CD4-positive, alpha-beta T cell treated with Interleukin-4 for 4 hours (primary cell): Measurements from ENCODE around the gene C21orf58.
A peak's percentile ranks its signal among the peaks of the same experiment; 100 is the strongest.
"Not testable (repeated sequence)": the region's sequence is repeated elsewhere in the genome, so short reads cannot be mapped to it uniquely, and the experiment has no call there.

Source experiments
- DNase-seq: peaks from one replicate; pipeline ENCODE4 v3.0.0-alpha.2; 2020

Gene C21orf58

DNA sequence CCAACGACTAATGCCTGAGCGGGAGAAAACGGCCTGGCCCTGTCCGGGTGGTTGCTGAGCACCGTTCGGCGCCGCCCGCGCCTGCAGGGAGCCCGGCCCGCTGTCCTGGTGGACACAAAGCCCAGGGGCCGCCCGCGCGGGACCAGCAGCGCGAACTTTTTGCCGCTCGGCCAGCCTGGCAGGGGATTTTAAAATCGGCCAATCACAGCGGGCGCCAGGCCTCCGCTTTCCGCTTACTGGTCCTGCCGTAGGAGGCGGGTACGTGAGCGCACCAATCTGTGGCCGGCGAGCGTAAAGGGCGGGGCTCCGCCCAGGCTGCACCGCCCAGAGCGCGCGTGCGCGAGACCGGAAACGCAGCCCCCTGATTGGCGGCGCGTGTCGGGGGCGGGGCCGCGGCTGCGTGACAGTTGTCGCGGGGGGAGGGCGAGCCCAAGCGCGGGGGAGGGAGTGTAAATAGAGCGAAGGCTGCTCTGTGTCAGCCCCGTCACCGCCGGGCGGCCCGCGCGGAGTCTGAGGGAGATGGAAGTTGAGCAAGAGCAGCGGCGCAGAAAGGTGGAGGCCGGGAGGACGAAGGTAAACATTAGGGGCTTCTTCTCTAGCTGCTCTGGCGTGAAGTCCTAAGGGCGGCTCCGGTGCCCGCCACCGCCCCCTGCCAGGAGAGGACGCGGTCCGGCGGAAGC is at the start of gene C21orf58, which contains the start of gene PCNT:
Gene C21orf58 (minus strand): TSS at position 161 of the 680 bp plus-strand sequence. CDS start 1,132 bp downstream, outside the sequence.
Gene PCNT (plus strand): TSS at position 447 of the 680 bp plus-strand sequence. CDS start 73 bp downstream, at position 520.
- DNase-seq = peak; percentile 98

DNA sequence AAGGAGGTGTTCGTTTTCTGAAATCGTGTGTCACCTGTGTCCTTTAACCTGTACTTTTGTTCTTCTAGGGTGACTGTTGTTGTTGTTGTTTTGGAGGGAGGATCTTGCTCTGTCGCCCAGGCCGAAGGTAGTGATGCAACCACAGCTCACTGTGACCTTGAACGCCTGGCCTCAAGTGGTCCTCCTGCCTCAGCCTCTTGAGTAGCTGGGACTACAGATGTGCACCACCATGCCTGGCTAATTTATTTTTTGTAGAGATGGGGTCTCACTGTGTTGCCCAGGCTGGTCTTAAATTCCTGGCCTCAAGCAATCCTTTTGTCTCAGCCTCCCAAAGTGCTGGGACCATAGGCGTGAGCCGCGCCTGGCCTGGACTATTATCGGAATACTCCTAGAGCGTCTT is 49.3 kb upstream of the C21orf58 start:
- DNase-seq = not testable (repeated sequence)

DNA sequence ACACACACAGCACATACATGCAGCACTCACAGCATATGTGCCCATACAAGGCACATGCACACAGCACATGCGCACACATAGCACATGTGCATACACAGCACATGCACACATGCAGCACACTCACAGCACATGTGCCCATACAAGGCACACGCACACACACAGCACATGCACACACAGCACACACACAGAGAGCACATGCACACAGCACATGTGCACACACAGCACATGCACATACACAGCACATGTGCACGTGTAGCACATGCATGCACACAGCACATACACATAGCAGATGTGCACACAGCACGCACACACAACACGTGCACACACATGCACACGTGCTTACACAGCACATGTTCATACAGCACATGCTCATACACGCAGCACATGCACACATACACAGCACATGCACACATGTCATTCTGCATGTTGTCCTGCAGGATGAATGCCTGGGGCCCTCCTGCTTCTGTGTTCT is 48.4 kb upstream of the C21orf58 start:
- DNase-seq = no peak

DNA sequence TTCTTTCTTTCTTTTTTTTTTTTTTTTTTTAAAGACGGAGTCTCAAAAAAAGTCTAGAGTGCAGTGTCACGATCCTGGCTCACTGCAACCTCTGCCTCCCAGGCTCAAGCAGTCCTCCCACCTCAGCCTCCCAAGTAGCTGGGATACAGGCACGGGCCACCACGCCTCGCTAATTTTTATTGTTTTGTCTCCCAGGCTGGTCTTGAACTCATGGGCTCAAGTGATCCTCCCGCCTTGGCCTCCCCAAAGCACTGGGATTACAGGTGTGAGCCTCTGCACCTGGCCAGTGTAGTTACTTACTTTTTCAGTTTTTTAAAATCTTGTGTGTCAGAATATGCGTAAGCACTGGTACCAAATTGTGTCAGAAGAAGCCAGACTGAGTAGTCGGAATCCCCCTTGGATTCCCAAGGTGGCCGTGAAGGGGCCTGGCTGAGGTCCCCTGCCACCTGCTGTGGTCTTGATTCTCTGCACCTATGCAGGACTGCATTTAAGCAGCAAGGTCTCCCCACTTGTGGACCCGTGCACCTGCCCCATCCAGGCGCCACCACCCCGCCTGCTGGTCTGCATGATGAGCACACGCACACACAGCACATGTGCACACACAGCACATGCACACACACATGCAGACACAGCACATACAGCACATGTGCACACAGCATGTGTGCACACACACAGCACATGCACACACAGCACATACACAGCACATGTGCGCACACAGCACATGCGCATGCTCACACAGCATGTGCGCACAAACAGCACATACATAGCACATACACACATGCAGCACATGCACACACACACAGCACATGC is 47.7 kb upstream of the C21orf58 start:
- no peak for DNase-seq

DNA sequence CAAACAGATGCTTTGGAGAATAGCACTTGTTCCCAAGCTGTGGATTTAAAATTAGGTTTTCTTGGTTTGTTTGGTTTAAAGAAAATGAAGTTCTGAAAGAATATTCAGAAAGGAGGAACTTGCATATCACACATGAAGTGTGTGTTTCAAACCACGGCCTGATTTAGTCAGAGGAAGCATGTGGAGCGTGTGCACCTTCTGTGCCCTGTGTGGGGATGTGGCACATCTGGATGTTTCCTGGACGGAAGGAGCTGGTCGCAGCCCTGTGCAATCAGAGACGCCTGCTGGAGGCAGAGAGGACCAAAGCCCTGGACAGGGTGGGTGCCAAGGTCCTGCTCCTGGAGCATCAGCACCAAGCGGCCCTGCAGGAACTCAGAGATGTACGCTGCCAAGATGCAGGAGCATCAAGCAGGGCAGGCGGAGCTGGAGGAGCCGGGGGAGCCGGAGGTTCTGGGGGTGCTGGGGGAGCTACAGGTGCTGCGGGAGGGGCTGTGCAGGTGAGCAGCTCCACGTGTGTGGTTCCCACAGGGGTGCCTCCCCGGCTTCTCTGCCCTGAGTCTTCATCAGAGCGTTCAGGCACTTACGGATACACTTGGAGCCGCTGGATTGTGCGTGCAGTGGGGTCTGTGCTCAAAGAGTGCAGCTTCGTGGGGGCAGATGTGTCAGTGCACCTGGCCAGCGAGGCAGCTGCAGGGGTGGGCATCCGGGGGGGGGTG is 46.0 kb upstream of the C21orf58 start:
- no peak for DNase-seq

DNA sequence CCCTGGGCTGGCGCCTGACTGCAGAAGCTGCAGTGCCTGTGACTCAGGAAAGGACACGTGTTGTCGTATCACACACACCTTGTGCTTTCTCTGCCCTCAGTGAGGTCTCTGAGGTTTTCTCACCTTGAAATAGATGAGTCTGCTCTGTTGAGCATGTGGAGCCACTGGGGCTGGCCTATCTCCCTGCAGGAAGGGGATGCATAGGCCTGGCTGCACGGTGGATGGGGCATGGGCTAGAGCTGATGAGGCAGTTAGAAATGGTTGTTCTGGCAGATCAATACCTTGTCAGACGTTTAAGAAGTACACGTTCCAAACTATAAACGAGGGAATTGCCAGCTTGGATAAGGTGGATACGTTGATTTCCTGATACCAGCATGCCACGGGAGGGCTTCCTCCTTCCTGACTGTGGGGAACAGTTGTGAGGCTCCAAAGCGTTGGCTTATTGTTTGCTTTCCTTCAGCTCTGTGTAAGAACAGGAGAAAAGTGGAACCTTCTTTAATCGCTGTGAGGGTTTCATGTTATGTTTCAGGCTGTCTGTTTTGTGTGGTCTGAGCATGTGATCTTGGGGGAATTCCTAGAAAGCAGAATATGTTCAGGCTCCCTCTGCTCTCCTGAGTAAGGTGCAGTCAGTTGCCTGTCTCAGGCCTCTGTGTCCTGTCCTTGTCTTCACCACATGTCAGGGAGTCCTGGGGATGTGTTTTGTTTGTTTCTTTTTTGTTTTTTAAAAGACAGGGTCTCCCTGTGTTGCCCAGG is 45.0 kb upstream of the C21orf58 start:
- peak; percentile 68 for DNase-seq

DNA sequence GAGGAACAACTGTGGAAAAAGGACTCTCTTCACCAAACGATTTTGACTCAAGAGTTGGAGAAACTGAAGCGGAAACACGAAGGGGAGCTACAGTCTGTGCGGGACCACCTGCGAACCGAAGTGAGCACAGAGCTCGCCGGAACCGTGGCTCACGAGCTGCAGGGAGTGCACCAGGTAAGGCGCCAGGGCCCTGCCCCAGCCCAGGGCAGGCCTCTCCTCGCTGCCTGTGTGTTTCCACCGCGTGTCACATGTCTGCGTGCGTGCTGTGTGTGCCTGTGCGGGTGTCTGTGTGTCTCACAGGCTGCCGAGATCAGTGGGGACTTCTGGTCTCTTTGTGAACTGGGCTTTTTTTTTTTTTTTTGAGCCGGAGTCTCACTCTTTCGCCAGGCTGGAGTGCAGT is 43.3 kb upstream of the C21orf58 start:
- DNase-seq = no peak

DNA sequence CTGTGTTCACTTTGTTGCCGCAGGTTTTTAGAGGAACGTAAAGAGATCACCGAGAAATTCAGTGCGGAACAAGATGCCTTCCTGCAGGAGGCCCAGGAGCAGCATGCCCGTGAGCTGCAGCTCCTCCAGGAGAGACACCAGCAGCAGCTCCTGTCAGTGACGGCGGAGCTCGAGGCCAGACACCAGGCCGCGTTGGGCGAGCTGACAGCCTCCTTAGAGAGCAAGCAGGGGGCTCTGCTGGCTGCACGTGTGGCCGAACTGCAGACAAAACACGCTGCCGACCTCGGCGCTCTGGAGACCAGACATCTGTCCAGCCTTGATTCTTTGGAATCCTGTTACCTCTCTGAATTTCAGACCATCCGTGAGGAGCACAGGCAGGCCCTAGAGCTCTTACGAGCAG is 42.9 kb upstream of the C21orf58 start:
- no peak for DNase-seq

DNA sequence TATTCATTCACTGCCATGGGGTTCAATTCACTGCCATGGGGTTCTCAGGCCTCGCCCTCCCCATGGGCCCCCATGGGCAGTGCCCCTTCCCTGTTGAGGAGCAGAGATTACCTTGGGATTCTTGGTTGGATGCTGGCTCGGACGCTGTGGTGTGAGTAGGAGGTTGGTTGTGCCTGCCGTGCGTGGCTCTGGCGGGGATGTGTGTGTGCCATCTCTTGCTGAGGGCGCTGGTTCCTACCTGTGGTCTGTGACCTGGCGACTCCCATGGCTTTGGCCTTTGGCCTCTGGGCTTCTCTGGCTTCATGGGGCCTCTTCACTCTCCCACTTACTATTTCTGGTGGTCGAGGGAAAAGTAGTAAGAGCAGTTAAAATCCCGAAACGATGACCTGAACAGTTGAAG is 42.4 kb upstream of the C21orf58 start:
- DNase-seq = no peak

DNA sequence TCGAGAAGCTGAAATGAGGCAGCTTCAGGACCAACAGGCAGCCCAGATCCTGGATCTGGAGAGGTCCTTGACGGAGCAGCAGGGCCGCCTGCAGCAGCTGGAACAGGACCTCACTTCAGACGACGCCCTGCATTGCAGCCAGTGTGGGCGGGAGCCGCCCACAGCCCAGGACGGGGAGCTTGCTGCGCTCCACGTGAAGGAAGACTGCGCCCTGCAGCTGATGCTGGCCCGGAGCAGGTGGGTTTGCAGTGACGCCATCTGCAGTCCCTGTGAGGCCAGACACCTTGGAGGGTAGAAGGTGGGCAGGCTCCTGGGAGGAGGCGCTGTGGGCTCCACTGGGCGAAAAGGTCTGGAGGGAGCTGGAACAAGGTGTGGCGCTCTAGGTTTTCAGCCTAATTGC is 40.0 kb upstream of the C21orf58 start:
- DNase-seq = no peak

DNA sequence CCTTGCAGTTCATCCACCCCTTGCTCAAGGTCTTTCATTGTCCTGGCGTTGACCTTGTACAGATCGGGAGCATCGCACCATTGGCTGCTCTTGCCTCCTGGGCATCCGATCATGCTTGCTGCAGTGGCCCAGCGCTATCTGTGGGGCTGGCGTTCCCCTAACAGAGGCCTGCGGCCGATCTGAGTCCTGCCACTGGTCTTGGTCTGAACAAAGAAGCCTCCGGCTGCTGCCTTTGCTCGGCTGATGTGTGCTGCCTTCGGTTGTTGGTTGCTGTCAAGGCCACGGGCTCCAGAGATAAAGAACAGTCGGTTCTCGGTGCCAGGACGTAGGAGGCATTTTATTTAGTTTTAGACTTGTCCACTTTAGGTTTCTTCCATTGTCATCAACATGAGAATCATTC is 39.3 kb upstream of the C21orf58 start:
- no peak for DNase-seq

DNA sequence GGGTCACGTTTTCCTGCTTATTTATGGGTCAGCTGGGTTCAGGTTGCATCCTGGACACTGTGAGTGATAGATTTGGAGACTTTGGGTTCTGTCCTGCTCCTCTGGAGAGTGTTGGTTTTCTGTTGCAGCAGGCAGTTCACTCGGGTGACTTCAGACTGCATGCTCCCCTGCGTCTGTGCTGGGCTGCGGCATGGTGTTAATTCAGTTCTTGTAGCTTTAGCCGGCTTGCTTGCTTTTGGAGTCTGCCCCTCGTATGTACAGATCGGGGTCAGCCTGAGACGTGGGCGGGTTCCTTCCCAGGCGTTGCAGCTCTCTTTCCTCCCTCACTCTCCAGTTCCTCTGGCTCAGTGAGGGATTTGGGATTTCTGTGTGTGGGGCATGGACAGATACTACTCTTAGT is 38.3 kb upstream of the C21orf58 start:
- no peak for DNase-seq

DNA sequence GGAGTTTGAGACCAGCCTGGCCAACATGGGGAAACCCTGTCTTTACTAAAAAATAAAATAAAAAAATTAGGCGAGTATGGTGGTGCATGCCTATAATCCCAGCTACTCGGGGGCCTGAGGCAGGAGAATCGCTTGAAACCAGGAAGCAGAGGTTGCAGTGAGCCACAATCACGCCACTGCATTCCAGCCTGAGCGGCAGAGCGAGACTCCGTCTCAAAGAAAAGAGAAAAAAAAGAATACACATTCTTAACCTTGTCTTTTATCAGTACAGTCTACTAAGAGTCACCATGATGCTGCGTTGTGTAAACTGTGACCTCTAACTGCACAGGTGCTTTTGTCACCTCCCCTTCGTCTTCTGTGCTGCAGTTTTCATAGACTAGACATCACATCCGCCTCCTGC is 37.5 kb upstream of the C21orf58 start:
- DNase-seq = no peak

DNA sequence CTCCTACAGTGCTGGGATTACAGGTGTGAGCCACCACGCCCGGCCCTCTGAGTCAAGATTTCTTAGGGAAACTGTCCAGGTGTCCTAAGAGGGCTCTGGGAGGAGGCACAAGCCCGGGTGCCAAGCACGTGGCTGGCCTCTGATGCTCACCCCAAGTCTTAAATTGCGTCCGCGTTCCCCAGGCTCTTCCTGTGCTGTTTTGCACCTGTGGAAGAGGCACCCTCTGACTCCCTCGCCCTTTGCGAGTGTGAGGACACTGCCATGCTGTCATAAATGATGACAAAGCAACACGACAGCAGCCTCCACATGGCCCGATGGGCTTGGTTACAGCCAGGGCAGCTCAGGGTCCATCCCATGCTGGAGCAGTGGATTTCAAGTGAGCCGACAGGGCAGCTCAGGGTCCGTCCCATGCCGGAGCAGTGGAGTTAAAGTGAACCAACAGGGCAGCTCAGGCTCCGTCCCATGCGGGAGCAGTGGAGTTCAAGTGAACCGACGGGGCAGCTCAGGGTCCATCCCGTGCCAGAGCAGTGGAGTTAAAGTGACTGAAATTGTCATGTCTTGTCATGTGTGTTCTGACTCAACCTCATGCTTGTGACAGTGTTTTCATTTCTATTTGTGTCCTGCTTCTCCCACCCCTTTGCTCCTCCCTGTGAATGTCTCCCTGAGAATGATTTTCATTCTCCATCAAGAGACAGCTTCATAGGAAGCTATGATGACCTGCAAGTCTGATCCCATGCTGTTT is 34.2 kb upstream of the C21orf58 start:
- no peak for DNase-seq

DNA sequence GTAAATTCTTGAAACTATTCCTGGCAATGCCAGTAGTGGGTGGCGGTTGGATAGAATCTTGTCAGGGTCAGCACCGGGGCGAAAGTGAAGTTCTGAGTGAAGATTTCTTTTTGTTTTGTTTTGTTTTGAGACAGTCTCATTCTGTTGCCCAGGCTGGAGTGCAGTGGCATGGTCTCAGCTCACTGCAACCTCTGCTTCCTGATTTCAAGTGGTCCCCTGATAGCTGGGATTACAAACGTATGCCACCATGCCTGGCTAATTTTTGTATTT is 33.6 kb upstream of the C21orf58 start:
- DNase-seq = no peak

DNA sequence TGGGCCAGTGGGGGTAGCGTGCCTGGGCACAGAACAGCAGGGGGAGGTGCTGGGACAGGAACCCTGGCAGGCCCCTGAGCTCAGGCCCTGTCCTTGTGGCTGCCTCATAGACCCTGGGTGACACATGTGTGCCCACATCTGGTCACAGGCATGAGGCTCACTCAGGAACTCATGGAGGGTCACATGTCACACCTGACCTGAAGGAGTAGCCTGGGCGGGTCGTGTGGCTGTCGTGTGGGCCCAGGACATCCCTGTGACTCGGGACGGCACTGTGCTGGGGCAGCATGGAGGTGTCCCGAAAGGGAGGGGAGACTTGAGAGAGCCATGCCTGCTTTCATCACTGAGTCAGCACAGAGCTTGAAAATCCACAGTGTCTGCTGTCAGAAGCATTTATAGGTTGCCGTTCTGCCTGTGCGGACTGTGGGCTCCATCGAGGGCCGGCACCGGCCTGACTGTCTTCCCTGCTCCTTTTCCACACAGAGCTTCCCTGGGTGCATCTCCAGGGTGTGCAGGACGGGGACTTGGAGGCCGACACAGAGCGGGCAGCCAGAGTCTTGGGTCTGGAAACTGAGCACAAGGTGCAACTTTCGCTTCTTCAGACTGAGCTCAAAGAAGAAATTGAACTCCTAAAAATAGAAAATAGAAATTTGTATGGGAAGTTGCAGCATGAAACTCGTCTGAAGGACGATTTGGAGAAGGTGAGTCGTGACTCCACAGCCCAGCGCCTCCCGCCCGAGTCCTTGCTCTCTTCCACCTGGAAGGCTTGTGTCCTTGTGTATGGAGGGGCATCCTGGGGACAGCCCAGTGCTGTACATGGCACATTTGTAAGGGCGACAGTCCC is 33.0 kb upstream of the C21orf58 start:
- DNase-seq = no peak

DNA sequence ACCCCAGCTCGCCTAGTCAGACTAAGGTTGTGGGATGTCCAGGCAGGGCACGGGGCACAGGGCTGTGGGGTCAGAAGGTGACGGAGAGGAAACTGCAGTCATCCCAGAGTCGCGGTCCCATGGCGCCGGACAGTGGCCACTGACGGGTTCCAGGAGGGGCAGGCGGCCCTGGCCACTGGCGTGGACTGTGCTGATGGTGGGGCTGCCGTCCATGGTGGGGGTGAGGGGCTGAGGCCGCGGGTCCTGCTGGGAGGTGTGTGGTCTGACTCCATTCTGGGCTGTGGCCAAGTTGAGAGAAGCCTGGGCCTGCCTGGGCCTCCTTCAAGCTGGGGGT is 32.3 kb upstream of the C21orf58 start:
- no peak for DNase-seq

DNA sequence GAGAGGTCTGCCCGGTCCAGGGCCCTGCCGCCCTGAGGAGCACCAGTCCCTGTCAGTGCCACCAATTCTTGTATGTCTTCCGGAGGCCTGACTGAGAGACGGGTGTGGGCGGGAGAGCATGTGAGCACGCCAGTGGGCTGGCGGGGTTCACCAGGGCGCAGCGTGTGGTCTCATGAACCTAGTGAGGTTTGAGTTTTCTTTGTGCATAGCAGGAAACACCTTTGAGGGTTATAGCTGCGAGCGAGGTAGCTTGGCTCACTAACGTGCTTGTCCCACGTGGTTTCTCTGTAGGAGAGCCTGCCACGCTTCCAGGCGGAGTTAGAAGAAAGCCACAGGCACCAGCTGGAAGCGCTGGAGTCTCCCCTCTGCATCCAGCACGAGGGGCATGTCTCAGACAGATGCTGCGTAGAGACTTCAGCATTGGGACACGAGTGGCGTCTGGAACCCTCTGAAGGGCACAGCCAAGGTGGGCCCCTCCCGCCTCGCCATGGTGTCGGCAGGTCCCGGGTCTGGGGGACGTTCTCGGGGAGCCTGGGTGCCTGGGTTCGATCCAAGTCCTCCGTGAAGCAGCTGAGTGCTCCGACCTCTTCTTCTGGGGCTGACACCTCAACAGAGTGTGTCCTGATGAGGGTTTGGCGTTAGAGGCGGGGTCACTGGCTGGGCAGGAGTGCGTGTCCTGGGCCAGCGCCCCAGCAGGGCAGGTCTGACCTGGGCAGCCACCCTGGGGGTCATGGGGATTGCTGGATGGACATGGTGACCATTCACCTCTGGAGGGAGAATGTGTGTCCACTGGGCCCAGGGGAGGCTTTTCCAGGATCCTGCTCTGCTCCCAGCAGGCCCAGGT is 31.7 kb upstream of the C21orf58 start:
- DNase-seq = no peak

DNA sequence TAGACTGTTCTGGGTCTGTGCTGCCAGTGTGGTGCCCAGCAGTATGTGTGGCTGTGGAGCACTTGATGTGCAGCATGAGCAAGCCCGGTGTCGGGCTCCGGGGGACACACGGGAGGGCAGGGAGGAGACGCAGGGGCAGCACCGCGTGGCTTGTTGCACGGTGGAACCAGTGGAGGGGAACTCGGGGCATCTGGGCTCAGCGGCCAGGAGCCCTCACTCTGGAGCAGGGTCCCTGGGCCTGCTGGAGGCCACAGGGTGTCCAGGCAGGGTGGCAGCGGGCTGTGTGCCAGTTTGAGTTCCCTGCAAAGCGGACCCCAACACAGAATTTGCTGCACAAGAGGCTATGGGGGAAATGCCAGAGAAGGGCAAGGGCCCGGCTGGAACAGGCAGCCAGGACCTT is 30.8 kb upstream of the C21orf58 start:
- DNase-seq = no peak

DNA sequence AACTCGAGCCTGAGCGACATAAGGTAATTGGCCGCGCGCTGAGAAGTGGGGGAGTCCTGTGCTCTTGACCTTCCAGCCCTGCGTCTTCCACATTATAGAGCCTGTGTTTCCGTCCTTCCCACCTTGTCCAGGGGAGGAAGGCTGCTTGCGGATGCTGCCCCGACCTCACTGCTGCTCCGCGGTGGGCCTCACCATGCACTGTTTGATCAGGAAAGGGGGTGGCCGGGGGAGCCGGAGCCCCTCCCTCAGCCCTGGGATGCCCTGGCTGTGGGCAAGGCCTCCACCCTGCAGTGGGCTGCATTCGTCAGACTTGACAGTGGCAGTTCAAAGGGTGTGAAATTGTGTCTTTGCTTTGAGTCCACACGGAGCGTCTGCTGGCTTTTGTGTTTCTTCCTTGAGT is 30.4 kb upstream of the C21orf58 start:
- DNase-seq = no peak

DNA sequence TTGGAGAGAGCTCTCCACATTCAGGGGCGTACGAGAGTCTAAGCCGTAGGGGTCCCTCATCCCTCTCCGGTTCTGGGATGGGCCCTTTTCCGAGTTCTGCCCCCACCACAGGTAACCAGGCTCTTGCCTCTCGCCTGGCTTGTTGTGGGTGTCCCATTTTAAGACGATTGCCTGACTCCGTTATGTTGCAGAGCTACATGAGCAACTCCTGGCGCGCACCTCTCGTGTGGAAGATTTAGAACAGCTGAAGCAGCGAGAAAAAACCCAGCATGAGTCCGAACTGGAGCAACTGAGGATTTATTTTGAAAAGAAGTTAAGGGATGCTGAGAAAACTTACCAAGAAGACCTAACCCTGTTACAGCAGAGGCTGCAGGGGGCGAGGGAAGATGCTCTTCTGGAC is 29.2 kb upstream of the C21orf58 start:
- DNase-seq = no peak
